C4-2B (cell line): ENCODE measurements around the gene TUBB4A.
"Not testable (repeated sequence)": the region's sequence is repeated elsewhere in the genome, so short reads cannot be mapped to it uniquely, and the experiment has no call there.

Experiments
- H3K27ac ChIP-seq: fragments of 450-650 bp; 2 replicates; pipeline ENCODE4 v1.5.1; 2017
- ZFX ChIP-seq: fragments of 450-650 bp; IDR thresholded peaks from 2 replicates; pipeline ENCODE4 v1.6.1; 2017
- TF ChIP-seq, protein P1 (sequence below): fragments of 450-650 bp; conservative IDR thresholded peaks from 2 replicates; pipeline ENCODE4 v1.5.1; 2017; ENCODE audit warnings: mild to moderate bottlenecking

The TUBB4A gene

GRCh38 chr19:6501740-6502648 lies at the start of gene TUBB4A:
TUBB4A (minus strand) TSS chr19:6502309; CDS start chr19:6502212, 97 bp downstream.
- TF ChIP-seq, protein P1, sequence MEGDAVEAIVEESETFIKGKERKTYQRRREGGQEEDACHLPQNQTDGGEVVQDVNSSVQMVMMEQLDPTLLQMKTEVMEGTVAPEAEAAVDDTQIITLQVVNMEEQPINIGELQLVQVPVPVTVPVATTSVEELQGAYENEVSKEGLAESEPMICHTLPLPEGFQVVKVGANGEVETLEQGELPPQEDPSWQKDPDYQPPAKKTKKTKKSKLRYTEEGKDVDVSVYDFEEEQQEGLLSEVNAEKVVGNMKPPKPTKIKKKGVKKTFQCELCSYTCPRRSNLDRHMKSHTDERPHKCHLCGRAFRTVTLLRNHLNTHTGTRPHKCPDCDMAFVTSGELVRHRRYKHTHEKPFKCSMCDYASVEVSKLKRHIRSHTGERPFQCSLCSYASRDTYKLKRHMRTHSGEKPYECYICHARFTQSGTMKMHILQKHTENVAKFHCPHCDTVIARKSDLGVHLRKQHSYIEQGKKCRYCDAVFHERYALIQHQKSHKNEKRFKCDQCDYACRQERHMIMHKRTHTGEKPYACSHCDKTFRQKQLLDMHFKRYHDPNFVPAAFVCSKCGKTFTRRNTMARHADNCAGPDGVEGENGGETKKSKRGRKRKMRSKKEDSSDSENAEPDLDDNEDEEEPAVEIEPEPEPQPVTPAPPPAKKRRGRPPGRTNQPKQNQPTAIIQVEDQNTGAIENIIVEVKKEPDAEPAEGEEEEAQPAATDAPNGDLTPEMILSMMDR, result no peak
- TF ChIP-seq ZFX, result no peak
- no peak within 1 kb of the TSS; the same call in 1 of the 2 replicates for H3K27ac ChIP-seq

GRCh38 chr19:6551091-6551490 lies 49.0 kb upstream of the TUBB4A start:
- TF ChIP-seq, protein P1, result no peak
- TF ChIP-seq ZFX, result no peak
- no peak overlapping the region for H3K27ac ChIP-seq

DNA sequence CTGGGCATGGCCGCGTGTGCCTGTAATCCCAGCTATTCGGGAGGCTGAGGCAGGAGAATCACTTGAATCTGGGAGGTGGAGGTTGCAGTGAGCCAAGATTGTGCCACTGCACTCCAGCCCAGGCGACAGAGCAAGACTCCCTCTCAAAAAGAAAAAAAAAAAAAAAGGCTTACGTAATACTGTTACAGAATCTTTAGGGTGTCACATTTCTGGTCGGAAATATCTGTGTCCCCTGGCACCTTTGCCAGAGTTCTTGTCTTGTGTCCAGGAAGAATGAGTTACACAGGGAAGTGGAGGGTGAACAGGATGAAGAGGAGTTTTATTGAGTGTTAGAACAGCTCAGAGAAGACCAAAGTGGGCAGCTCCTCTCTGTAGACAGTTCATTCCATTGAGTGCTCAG lies 48.6 kb upstream of the TUBB4A start:
- not testable (repeated sequence) for H3K27ac ChIP-seq

DNA sequence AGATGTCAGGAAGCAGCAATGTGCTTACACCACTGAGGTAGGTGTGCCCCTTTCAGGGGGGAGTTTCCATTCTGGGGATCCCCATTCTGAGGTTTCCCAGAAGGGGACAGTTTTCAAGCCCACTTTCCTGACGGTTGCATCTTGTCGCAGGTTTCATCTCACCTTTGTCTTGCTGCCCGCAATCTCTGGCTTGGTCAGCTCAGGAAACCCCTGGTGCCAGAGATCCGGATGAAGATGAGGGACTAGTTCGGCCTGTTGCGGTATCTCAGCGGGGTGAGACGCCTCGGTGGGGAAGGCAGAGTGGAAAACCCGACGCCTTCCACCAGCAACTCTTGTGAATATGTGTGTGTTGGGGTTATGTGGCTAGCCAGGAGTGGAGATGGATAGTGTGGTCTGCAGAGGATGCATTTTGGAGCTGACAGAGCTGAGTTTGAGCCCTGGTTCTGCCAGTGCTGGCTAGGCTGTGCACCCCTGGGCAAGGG lies 41.8 kb upstream of the TUBB4A start:
- no peak for TF ChIP-seq ZFX
- TF ChIP-seq, protein P1, result no peak
- no peak overlapping the region for H3K27ac ChIP-seq

DNA sequence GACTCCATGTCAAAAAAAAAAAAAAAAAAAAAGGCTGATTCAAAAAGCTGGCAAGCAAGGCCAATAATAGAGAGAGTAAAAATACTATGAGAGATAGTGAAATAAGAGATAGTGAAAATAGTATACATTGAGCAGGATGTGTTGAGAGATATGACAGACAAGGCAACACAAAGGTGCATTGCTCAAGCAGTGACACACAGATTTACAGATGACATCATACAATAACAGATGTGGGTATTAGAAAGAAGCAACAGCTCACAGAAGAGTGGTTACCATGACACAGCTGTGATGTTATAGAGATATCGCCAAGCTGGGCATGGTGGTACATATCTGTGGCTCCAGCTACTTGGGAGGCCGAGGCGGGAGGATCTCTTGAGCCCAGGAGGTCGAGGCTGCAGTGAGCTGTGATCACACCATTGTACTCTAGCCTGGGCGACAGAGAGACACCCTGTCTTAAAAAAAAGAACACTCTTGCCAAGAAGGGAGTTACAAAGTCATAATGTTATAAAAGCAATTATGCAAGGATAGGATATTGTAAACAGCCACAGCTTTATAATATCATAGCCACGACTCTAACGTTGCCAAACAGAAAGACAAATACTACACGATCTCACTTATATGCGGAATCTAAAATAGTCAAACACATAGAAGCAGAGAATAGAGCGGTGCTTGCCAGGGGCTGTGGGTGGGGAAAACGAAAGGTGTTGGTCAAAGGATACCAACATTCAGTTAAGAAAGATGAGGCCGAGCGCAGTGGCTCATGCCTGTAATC lies 39.0 kb upstream of the TUBB4A start:
- TF ChIP-seq, protein P1, result no peak
- TF ChIP-seq ZFX, result no peak
- no peak overlapping the region for H3K27ac ChIP-seq

GRCh38 chr19:6539514-6539913 lies 37.4 kb upstream of the TUBB4A start:
- no peak overlapping the region for H3K27ac ChIP-seq
- TF ChIP-seq ZFX, result no peak
- TF ChIP-seq, protein P1, result no peak

GRCh38 chr19:6535558-6536137 lies 33.5 kb upstream of the TUBB4A start:
- H3K27ac ChIP-seq, result no peak overlapping the region
- TF ChIP-seq, protein P1, result no peak
- TF ChIP-seq ZFX, result no peak
